ENCODE results near the gene APLP2.
"Not testable (repeated sequence)": the region's sequence is repeated elsewhere in the genome, so short reads cannot be mapped to it uniquely, and the experiment has no call there.

APLP2 gene

DNA sequence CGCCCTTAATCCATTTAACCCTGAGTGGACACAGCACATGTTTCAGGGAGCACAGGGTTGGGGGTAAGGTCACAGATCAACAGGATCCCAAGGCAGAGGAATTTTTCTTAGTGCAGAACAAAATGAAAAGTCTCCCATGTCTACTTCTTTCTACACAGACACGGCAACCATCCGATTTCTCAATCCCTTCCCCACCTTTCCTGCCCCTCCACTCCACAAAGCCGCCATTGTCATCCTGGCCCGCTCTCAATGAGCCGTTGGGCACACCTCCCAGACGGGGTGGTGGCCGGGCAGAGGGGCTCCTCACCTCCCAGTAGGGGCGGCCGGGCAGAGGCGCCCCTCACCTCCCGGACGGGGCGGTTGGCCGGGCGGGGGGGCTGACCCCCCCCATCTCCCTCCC lies 20.8 kb downstream of the APLP2 start:
- not testable (repeated sequence) for DNase-seq (ENCODE audit: low read depth in 2 of 2)

DNA sequence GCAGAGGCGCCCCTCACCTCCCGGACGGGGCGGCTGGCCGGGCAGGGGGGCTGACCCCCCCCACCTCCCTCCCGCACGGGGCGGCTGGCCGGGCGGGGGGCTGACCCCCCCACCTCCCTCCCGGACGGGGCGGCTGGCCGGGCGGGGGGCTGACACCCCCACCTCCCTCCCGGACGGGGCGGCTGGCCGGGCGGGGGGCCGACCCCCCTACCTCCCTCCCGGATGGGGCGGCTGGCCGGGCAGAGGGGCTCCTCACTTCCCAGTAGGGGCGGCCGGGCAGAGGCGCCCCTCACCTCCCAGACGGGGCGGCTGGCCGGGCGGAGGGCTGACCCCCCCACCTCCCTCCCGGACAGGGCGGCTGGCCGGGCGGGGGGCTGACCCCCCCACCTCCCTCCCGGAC lies 21.5 kb downstream of the APLP2 start:
- DNase-seq (ENCODE audit: low read depth in 2 of 2), result not testable (repeated sequence)

DNA sequence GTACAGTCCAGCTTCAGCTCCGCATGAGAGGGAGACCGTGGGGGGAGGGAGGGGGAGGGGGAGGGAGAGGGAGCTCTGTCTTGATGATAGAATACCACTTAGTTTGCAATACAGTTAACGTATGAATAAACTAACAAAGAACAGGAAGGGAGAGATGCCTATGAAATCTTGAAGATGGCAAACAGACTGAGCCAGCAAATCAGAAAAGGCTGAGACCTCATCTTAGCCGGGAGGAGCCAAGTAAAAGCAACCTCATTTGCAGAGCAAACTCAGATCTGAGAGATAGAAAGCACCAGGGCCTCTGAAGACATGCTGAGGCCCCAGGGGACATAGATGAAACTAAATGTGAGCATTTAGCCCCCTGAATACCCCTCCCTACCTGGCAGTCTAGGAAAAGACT lies 23.0 kb downstream of the APLP2 start:
- DNase-seq (ENCODE audit: low read depth in 2 of 2), result no peak

DNA sequence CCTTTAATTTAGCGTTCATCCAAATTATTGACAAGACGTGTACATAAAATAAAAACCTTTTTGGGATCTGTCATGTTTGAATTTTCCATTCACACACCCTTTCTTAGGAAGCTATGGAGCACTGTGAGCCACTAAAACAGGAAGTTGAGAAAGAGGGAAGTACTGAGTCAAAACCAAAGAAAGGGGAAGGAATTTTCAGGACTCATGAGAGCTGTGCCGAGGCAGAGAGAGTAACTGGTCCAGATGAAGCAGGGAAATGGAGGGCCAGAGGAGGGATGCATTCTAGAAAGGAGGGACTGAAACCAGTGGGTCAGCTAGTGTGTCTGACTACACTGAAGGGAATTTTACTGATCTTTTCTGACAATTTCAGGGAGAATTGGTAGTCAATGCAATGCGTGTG lies 24.9 kb downstream of the APLP2 start:
- DNase-seq (ENCODE audit: low read depth in 2 of 2), result no peak

DNA sequence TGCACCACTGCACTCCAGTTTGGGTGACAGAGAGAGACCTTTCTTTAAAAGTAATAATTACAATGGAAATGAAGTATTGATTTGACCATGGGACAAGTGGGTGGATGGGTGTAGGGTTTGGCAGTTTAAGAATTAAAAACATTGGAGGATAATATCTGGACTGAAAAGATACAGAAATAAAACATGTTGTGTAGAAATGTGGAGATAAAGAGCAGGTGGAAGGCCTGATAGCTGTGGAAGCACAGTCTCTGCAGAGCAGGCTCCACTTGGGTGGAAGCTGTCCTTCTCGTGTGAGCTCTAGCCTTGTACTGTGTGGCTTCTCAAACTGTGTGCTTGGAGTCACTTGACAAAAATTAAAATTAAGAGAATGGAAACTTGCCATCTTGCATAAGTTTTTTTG lies 25.6 kb downstream of the APLP2 start:
- DNase-seq (ENCODE audit: low read depth in 2 of 2), result no peak

DNA sequence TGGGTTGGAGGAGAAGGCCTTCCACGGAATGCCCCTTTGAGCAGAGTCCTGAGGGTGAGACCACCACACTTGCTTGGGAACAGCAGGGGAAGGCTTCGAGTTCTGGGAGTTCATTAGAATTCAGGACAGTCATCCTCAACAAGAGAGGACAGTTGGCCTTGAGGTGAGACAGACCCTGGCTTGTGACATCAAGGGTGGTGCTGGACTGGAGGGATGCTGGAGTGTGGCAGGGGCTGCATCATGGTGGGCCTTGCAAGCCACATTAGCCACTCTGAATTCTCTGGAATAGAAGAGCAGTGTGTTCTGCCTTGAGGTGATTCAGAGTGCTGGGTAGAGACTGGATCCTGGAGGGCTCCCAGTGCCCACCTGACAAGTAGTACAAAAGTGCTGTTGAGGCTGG lies 26.3 kb downstream of the APLP2 start:
- no peak for DNase-seq (ENCODE audit: low read depth in 2 of 2)

DNA sequence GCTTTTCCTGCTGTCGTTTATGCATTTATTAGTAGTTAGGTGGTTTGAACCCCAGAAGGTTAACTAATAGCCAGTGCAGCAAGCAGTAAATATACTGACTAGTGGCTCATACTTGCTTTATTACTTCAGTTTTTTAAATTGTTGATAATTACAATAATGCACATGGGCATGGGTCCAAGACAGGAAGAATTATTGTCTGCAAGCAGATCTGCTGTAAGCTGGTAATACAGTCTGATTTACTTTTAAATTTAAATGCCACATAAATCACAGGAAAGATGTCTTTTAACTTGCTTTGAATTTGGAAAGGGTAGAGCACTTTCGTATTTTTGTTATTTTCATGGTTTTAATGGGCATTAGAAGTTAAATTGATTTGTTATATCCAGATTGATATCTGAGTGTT lies 27.1 kb downstream of the APLP2 start:
- no peak for DNase-seq (ENCODE audit: low read depth in 2 of 2)

DNA sequence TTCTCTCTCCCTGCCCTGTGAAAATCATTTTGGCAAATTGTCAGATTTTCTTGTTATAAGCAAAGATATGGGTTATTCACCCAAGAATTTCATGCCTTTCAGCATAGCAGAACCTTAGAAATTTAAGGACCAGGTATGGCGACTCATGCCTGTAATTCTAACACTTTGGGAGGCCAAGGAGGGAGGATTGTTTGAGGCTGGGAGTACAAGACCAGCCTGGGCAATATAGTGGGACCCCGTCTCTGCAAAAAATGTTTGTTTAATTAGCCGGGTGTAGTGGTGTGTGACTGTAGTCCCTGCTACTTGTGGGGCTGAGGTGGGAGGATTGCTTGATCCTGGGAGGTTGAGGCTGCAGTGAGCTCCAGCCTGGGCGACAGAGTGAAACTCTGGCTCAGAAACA lies 27.6 kb downstream of the APLP2 start:
- DNase-seq (ENCODE audit: low read depth in 2 of 2), result no peak

DNA sequence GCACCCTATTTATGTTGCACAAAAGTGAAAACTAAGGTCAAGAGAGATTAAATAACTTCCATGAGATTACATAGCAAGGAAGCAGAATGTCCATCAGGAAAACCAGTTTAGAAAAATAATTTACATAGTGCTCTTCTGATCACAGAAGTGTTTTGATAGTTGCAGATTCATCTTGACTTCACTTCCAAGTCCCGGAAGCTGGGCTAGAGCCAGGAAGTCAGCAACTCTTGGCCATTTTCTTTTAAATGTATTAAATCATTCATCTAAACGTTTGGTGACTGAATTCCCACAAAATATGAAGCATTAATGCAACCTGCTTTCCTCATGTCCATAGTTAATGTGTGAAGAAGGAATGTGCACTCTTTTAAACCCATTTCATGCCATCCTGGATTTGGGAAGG lies 29.7 kb downstream of the APLP2 start:
- DNase-seq (ENCODE audit: low read depth in 2 of 2), result no peak

DNA sequence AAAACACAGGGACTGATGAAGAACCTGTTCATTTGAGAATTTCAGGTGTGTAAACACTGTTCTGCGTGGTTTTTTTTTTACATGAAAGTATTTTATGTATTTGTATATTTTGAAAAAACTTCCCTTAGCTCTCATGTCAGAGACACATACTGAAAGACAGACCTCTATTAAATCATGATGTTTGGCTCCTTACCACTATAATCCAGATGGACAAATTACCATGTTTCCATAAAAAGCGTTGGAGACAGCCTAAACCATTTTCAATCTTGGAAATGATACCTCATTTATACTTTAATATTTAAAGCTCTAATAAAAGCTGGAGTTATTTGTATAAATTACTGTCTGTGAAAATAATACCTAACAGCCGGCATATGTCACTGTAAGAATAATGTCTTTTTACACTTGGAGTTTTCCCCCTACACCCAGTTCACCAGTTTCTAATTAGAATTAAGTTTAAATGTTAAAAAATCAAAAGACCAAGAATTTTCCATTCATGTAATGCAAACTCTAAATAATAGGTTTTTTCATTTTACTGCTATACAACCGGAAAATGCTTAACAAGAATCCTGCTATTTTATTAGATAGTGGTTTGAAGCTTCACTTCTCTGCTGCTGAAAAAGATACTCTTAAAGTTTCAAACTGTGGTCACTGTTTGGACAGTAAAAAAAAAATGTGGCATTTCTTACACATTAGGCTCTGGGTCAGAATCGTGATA lies 30.8 kb downstream of the APLP2 start:
- DNase-seq (ENCODE audit: low read depth in 2 of 2), result no peak

DNA sequence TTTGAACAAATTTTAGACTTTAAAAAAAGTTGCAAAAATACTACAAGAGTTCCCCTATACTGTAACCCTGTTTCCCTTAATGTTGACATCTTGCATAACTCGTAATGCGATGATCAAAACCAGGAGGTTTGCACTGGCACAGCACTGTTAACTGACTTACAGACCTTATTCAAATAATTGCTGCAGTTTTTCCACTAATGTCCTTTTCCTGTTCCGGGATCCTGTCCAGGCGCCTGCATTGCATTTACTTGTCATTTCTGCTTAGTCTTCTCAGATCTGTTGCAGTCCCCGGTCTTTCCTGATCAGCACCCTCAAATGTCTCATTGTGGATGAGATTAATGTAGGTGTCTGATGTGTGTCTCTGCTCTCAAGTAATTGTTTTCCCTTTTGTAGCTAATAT lies 32.0 kb downstream of the APLP2 start:
- no peak for DNase-seq (ENCODE audit: low read depth in 2 of 2)

DNA sequence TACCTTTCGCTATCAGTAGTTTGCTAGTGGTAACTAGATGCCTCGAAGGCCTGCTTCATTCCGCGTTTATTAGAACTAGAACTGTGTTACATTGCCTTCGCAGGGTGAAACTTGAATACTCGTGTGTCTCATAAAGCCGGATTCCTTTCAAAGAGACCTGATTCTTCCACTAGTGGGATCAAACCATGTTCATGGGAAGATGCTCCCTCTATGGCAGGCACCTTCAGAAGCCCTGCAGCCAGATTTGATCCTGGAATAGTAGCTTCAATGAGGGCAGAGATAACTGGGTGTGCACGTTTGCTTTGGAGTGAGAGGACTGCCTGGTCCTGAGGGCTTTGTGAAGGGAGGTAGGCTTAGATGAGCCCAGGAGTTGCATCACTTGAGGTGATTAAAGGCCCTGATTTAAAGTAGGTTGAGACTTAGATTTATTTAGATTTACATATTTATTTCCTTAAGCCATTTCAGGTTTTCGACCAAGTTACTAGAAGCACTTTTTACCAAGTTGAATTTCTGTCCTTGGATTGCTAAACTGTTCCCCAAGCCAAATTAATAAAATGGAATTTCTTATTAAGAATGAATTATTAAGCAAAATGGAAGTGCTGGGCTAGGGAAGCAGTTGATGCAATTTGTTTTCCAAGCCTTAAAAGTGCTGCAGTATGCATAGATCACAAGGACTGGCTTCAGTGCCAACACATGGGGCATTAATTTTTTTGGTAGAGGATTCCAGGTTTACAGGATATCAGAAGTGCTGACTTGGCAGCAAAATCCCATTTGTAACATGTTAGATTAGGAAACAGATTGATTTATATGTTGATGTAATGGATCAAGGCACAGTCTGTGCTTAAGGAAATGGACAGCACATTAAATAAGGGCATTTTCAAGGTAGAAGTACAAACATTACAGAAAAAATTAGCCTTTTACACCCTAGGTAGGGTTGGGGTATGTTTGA lies 32.9 kb downstream of the APLP2 start:
- DNase-seq (ENCODE audit: low read depth in 2 of 2), result no peak

DNA sequence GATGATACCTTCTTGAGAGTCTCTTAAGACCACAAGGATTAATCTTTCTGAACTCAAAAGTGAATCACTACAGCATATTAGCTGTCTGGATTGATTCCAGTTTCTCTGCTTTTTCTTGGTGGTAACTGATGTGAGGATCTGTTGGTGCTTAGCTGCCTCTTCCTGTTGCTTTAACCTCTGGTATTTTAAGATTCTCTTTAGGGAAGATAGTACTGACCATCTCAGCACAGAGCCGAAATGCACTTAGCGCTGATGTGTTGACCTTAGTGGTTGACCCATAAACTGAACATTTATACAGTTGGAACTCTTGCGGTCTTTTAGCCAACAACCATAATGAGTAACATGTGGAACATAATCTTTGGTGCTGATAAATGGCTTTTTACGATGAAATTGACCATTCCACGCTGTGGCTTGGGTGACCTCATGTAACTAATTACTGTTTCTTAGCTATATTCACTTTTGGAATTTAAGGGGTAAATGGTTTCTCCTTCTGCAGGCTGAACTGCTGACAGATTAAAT lies 33.7 kb downstream of the APLP2 start:
- no peak for DNase-seq (ENCODE audit: low read depth in 2 of 2)

DNA sequence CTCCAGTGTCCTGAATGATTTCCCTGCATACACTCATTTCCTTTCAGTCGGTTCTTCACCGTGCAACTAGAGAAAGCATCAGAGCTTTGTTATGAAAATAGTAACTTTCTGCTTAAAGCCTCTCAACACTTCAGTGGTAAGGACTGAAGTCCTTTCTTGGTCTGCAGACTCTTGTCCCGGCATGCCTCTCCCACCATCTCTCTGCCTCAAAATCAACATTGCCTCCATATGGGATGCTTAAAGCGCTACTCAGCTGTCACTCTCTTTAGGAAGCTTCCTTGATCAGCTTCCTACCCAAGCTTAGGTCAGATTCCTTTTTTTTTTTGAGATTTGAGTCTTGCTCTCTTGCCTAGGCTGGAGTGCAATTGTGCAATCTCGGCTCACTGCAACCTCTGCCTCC lies 36.7 kb downstream of the APLP2 start:
- no peak for DNase-seq (ENCODE audit: low read depth in 2 of 2)

DNA sequence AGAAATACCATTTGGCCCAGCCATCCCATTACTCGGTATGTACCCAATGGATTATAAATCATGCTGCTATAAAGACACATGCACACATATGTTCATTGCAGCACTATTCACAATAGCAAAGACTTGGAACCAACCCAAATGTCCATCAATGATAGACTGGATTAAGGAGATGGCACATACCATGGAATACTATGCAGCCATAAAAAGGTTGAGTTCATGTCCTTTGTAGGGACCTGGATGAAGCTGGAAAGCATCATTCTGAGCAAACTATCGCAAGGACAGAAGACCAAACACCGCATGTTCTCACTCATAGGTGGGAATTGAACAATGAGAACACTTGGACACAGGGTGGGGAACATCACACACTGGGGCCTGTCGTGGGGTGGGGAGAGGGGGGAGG lies 39.0 kb downstream of the APLP2 start:
- DNase-seq (ENCODE audit: low read depth in 2 of 2), result not testable (repeated sequence)

DNA sequence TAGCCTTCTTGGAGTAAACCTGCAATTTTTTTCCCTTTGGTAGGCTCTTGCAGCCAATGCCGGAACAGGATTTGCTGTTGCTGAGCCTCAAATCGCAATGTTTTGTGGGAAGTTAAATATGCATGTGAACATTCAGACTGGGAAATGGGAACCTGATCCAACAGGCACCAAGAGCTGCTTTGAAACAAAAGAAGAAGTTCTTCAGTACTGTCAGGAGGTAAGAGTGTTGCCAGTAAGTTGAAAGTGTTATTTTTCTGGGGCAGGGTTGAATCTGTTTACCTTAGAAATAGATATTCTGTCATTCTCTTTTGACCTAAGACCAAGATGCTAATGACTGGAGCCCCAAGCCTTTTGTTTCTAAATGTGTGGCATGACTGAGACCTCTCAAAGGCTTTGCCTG lies 39.7 kb downstream of the APLP2 start:
- DNase-seq (ENCODE audit: low read depth in 2 of 2), result no peak

DNA sequence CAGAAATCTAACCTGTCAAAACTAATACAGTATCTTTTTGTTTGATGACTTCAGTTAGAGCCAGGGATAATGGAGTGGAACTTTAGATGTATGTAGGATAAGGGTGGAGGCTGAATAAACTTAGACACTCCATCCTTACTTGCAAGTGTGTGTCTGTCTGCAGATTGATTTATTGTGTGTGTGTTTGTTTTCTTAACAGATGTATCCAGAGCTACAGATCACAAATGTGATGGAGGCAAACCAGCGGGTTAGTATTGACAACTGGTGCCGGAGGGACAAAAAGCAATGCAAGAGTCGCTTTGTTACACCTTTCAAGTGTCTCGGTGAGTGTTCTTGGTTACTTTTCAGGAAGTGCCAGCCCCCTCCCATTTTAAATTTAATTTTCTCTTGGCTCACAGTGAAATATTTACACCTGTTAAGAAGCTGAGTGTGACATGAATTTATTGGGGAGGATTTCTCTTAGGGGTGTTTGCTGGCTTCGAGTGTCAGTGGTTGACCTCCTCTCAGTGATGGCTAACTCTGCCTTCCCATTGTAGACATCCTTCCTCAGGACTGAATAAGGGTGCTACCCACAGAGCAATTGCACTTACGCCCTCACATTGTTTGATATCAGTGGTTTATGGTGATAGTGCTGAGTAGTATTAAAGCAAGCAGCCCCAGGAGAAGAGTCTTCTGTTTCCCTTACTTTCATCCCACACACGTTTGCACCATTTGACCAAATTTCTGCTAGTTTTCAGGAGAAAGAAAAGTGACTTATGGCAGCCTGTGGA lies 40.8 kb downstream of the APLP2 start:
- no peak for DNase-seq (ENCODE audit: low read depth in 2 of 2)

DNA sequence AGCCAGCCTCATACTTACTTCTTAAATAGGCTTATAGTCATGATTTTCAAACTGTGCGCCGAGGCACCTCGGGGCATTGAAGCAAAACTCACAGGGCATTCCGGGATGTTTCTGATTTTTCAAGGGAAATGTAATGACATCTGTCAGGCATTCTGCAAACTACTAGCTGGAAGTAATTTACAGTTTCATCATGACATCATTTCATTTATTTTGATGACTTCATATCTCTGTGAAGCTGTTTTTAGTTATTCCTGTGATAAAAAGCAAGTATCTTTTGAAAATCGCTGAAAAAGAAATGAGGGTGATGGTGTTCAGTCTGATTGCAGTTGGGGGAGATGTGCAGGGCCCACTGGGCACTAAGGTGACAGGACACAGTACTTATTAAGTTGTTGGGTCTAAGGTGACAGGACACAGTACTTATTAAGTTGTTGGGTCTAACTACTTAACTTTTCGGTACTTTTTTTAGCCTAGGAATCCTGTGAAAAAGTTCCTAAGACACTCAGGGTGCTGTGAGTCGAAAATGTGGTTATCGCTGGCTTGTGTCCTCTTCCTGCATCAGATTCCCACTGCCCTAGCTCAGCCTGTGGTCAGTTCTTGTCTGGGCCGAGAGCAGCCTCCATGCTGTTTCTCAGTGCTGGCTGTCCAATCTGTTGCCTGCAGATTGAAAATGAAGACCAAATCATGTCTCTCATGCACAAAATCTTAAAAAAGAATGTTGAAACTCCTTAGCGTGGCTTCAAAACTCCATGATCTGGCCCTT lies 42.6 kb downstream of the APLP2 start:
- no peak for DNase-seq (ENCODE audit: low read depth in 2 of 2)

DNA sequence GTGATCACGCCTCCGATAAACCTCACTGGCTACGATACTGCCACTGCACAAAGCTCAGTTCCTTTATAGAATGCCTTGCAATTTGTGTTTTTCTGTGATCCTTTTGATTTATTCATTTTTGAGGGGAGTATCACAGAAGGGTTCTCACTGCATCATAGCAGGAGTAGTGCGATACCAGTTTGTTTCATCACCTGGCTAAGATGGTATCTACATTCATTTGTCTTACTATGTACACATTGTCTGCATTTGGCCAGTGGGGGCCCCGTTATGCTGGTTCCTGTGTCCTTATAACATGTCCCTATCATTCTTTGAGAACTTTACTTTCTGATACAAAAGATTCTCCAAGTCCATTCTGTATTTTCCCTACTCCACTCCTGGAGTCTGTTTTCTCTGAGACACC lies 44.6 kb downstream of the APLP2 start:
- DNase-seq (ENCODE audit: low read depth in 2 of 2), result no peak

DNA sequence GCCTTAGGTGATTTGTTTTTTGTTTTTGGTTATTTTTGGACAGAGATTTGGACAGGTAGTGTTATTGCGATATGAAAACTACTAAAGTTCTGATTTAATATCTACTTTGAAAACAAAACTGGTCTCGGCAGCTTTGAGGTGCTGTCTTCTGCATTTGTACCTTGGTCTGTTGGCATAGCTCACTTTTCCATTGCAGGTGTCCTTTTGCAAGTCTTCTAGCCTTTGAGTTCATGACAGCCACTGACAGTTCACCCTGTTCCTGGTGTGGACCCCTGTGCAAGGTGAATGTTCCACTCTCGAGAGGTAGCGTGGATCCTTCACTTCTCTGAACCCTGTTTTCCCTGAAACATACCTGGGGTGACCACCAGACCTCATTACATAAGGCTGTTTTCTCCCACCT lies 45.0 kb downstream of the APLP2 start:
- DNase-seq (ENCODE audit: low read depth in 2 of 2), result no peak

DNA sequence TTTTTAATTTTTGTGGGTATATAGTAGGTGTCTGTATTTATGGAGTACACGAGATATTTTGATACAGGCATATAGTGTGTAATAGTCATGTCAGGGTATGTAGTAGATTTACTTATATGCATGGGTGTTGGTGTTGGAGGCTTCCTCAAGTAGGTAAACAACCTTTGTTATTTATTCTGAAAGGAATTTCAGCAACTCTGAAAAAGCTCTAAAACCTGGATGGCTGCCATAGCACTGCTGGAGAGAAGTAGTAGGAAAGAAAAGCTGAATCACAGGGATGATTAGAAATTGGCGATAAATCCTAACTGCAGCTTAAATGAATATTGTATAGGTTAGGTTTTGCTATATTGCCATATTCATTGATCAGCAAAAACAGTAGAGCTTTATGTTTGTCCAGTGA lies 45.5 kb downstream of the APLP2 start:
- no peak for DNase-seq (ENCODE audit: low read depth in 2 of 2)
